GM12892 (cell line): ENCODE results near the gene SHANK3.
A peak's percentile ranks its signal among the peaks of the same experiment; 100 is the strongest.
"Not testable (repeated sequence)": the region's sequence is repeated elsewhere in the genome, so short reads cannot be mapped to it uniquely, and the experiment has no call there.

ENCODE experiments used
- DNase-seq: peaks from one replicate; pipeline ENCODE4 v3.0.0; 2011; ENCODE audit not compliant: insufficient read length
- FAIRE-seq: peaks from 2 replicates; lab custom pipeline; 2011; peaks lifted over from hg19 to GRCh38; lab: Jason Lieb, UNC
- POLR2A ChIP-seq: IDR thresholded peaks from 2 replicates; pipeline ENCODE4 v1.6.1; 2011; ENCODE audit warnings: low read depth, low read length, control low read depth
- POLR2AphosphoS5 ChIP-seq: IDR thresholded peaks from 2 replicates; pipeline ENCODE4 v1.6.1; 2011; ENCODE audit warnings: low read depth, low read length, control low read depth
- TAF1 ChIP-seq: IDR thresholded peaks from 2 replicates; pipeline ENCODE4 v1.6.1; 2011; ENCODE audit warnings: low read depth, mild to moderate bottlenecking, control low read depth, low read length, borderline replicate concordance

The SHANK3 gene

GRCh38 chr22:50633771-50634170 is 38.9 kb upstream of the SHANK3 start:
- no peak for DNase-seq
- FAIRE-seq, result no peak
- no peak for TF ChIP-seq POLR2AphosphoS5
- TF ChIP-seq TAF1, result no peak
- TF ChIP-seq POLR2A, result no peak

DNA sequence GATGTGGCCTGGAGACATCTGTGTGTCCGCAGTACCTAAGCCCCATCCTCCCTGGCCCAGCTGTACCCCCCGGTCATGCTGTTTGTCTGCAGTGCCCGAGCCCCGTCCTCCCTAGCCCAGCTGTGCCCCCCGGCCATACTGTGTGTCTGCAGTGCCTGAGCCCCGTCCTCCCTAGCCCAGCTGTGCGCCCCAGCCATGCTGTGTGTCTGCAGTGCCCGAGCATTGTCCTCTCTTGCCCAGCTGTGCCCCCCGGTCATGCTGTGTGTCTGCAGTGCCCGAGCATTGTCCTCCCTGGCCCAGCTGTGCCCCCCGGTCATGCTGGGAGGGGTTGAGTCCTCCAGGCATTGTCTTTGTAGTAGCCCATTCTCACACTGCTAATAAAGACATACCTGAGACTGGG is 37.0 kb upstream of the SHANK3 start:
- DNase-seq, result no peak
- no peak for FAIRE-seq
- TF ChIP-seq TAF1, result no peak
- TF ChIP-seq POLR2A, result no peak

GRCh38 chr22:50640296-50640695 is 32.3 kb upstream of the SHANK3 start:
- not testable (repeated sequence) for FAIRE-seq, DNase-seq

GRCh38 chr22:50640857-50641647 is 31.6 kb upstream of the SHANK3 start:
- no peak for DNase-seq
- no peak for TF ChIP-seq POLR2AphosphoS5
- no peak for TF ChIP-seq POLR2A
- TF ChIP-seq TAF1, result no peak
- FAIRE-seq, result no peak

DNA sequence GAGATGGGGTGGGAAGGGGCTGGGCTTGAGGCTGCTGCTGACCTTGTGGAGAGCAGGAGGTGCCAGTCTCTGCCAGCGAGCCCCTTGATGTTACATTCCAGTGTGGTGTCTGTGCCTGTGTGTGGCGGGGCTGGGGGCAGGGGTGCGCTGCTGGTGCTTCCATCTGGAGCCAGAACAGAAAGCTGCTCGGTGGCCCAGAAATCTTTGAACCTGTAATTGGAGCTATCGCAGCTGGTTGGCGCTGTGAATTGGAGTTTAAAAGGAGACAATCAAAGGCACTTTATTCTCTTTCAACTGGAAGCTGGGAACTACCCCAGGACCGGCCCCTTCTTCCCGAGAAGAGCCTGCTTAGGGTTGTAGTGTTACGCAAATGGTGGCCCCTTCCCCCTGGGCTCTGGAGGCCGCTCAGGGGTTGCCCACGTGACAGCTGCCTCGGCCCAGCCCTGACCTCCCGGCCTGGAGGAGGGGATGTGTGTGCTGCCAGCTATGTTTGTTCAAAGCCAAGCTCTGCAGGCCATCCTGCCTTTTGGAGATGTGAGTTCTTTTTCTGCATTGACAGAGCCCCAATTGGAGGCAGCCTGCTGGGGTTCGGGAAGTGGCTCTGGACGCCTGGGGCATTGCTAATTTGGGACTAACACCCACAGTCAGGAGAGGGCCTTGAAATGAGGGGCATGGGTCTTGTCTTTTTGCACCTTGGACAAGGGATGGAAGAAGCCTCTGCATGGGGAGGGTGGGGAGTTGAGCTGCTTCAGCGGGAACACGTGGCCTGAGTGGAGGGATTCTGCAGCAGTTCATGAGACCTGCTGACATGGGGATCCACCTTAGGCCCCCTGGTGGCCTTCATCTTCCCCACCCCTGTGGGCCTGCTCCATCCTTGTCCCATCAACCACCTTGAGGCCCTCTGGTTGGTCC is 30.7 kb upstream of the SHANK3 start:
- TF ChIP-seq POLR2AphosphoS5, result no peak
- TF ChIP-seq TAF1, result no peak
- TF ChIP-seq POLR2A, result no peak
- no peak for FAIRE-seq

DNA sequence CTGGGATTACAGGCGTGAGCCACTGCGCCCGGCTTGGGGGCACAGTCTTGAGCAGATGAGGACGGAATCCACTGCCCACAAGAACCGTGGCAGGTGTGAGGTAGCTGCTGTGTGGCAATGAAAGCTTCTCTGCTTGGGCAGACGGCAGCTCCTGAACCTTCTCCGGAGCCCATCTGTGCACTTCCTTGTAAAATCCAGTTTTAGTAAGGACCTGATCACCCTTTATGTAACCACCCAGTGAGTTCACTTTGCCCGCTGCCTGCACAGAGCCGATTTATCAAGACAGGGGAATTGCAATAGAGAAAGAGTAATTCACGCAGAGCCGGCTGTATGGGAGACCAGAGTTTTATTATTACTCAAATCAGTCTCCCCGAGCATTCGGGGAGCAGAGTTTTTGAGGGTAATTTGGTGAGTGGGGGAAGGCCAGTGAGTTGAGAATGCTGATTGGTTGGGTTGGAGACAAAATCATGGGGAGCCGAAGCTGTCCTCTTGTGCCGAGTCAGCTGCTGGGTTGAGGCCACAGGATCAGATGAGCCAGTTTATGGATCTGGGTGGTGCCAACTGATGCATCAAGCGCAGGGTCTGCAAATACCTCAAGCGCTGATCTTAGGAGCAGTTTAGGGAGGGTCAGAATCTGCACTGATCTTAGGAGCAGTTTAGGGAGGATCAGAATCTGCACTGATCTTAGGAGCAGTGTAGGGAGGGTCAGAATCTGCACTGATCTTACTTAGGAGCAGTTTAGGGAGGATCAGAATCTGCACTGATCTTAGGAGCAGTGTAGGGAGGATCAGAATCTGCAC is 29.4 kb upstream of the SHANK3 start:
- FAIRE-seq, result not testable (repeated sequence)

More for the DNA sequence above, 30.7 kb upstream of the SHANK3 start:
- no peak for DNase-seq

DNA sequence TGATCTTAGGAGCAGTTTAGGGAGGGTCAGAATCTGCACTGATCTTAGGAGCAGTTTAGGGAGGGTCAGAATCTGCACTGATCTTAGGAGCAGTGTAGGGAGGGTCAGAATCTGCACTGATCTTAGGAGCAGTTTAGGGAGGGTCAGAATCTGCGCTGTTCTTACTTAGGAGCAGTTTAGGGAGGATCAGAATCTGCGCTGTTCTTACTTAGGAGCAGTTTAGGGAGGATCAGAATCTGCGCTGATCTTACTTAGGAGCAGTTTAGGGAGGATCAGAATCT is 28.9 kb upstream of the SHANK3 start:
- FAIRE-seq, result peak; percentile 58

More for the DNA sequence above, 29.4 kb upstream of the SHANK3 start:
- DNase-seq, result not testable (repeated sequence)

GRCh38 chr22:50653256-50653655 is 19.4 kb upstream of the SHANK3 start:
- DNase-seq, result no peak
- FAIRE-seq, result no peak
- TF ChIP-seq POLR2AphosphoS5 (no peak), TAF1 (no peak), POLR2A (no peak)

More for the DNA sequence above, 28.9 kb upstream of the SHANK3 start:
- not testable (repeated sequence) for DNase-seq

GRCh38 chr22:50654664-50655063 is 18.0 kb upstream of the SHANK3 start:
- FAIRE-seq, DNase-seq: not testable (repeated sequence)

DNA sequence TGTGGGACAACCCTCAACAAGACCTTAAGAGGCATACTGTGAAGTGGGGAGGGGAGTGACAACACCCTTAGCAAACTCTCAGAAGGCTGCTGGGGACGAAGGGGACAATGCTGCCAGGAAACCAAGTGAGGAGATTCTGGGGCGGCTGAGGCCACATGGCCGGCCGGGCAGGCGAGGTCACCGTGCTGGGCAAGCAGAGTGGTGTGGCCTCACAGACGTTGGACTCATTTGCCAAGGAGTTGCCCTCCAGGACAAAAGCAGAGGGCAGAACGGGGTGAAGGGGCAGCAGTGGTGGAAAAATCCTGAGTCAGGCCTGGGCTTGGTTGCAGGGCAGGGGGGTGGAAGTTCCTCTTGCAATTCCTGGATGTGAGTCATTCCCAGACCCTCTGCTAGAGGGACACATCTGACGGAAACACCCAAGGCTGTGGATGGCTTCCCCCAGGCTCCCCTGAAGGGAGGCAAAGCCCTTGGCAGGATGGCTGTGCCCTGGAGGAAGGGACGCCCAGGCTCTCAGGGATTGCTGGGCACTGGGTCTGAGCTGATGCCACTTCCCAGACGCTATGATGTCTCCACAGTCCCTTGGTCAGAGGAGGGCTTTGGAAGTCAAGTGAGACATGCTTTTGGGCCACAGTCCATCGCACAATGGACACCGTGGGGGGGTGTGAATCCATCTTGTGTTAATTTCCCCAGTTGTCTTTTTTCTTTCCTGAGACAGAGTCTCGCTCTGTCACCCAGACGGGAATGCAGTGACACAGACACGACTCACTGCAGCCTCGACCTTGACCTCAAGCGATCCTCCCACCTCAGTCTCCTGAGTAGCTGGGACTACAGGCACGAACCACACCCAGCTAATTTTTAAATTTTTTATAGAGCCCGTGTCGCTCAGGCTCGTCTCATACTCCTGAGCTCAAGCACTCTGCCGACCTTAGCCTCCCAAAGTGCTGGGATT is 16.2 kb upstream of the SHANK3 start:
- DNase-seq (no peak), FAIRE-seq (no peak)
- TF ChIP-seq POLR2A, result no peak
- TF ChIP-seq POLR2AphosphoS5, result no peak
- TF ChIP-seq TAF1, result no peak

DNA sequence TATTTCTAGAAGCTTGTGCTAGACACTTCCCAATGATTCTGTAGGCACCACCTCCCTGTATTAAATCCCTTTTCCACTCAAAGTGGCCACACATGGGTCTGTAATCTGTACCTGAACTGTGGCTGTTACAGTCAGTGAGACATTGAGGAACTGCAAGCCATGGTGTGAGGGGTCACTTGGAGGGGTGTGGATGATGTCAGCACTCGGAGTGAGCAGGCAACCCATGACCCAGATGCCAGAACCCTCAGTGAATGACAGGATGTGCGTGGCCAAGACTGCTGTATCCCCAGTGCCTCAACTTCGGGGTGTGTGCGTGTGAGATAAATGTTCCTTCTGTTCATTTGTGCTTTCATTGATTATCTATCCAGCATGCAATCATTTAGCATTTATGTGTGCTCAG is 14.7 kb upstream of the SHANK3 start:
- no peak for TF ChIP-seq TAF1
- no peak for TF ChIP-seq POLR2AphosphoS5
- TF ChIP-seq POLR2A, result no peak
- no peak for DNase-seq
- FAIRE-seq, result no peak

- DNase-seq, FAIRE-seq: not testable (repeated sequence)
Observed at GRCh38 chr22:50659711-50660110, 12.9 kb upstream of the SHANK3 start.
